ENCODE results near the gene SLC16A5.

DNA sequence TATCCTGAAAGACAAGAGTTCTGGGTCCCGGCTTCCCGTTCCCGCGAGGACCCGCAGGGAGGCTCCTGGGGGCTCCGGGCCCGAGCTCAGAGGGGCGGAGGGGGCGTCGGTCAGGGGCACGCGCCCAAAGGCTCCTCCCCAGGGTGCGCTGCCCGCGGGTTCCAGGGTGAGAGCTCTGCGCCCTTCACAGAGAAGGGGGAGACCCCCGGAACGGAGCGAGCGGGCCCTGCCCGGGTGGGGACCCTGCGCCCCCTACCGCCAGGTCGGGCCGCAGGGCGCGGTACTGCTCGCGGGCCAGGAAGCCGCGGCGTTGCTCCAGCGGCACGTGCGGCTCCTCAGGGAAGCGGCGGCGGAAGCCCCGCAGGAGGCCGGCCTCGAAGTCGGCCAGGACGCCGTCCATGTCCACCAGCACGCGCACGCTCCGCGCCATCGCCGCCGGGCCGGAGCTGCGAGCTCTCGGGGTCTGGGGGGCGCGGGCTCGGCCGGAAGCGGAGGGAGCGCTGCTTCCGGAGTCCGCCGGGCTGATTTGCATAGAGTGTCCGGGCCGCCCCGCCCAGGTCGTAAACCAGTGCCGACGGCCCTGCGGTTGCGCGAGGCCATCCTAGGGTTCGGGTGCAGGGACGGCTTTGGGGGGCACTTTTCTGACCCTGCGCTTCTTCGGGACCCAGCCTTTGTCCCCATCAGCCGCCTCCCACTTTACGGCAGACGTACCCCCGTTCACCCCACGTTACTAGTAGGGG, 43.7 kb downstream of the SLC16A5 start, which contains the start of gene NT5C:
- no peak for TF ChIP-seq EZH2 (IDR thresholded peaks at IDR 0.05; ENCODE audit: insufficient read depth, low read length)
- TF ChIP-seq, protein P1, sequence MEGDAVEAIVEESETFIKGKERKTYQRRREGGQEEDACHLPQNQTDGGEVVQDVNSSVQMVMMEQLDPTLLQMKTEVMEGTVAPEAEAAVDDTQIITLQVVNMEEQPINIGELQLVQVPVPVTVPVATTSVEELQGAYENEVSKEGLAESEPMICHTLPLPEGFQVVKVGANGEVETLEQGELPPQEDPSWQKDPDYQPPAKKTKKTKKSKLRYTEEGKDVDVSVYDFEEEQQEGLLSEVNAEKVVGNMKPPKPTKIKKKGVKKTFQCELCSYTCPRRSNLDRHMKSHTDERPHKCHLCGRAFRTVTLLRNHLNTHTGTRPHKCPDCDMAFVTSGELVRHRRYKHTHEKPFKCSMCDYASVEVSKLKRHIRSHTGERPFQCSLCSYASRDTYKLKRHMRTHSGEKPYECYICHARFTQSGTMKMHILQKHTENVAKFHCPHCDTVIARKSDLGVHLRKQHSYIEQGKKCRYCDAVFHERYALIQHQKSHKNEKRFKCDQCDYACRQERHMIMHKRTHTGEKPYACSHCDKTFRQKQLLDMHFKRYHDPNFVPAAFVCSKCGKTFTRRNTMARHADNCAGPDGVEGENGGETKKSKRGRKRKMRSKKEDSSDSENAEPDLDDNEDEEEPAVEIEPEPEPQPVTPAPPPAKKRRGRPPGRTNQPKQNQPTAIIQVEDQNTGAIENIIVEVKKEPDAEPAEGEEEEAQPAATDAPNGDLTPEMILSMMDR (IDR thresholded peaks at IDR 0.05; ENCODE audit: insufficient read depth, low read depth, low read length) = peak; percentile 15

All from astrocyte (in vitro differentiated cells and primary cell).